ENCODE data around the gene FOXK2. TPM values are rescaled to one million over a fixed set of nuclear protein-coding genes. Genes with fewer than 3 reads are reported as not detected.

The FOXK2 gene
- total RNA-seq, 1 donor from 2014 or later, result 97.7 TPM

DNA sequence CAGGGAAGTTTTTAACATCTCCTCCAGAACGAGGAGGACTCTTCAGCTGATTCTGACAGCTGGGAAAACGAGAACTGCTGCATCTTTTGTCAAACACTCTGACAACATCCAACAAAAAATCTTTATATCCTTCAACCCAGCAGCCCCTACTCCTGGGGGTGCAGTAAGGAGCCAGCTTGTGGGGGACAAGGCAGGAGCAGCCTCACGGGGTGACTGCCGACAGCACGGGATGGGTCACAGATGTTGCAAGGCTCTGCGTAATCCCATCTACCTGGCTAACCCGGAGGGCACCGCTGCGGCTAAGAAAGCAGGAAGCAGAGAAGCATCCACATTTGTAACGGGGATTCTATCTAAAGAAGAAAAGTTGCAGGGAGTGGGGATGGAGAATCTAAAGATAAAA lies 100.1 kb downstream of the FOXK2 start:
- H3K27me3 Mint-ChIP-seq (ENCODE audit: insufficient read depth), result no peaks in the 10 kb centered on the region
- intact Hi-C loops (cut with micrococcal nuclease), result no loop called here
- no peaks in the 10 kb centered on the region for H3K4me1 Mint-ChIP-seq (ENCODE audit: low read depth)
- no peak overlapping the region for H3K27ac Mint-ChIP-seq
- H3K36me3 Mint-ChIP-seq (ENCODE audit: low read depth), result peaks cover 34% of the 10 kb centered on the region
- H3K9me3 Mint-ChIP-seq, result no peaks in the 10 kb centered on the region
- no peak overlapping the region for H3K4me3 Mint-ChIP-seq
- DNase-seq (ENCODE audit: low spot score), result no peak

- Mint-ChIP-seq H3K27me3 (ENCODE audit: insufficient read depth) (no peaks in the 10 kb centered on the region), H3K4me1 (ENCODE audit: low read depth) (no peaks in the 10 kb centered on the region)
- no peak for DNase-seq (ENCODE audit: low spot score)
Measured at GRCh38 chr17:82623707-82624106, 104.2 kb downstream of the FOXK2 start.

GRCh38 chr17:82627405-82627804 lies 107.9 kb downstream of the FOXK2 start:
- Mint-ChIP-seq H3K27me3 (ENCODE audit: insufficient read depth) (no peaks in the 10 kb centered on the region), H3K4me3 (no peak overlapping the region), H3K9me3 (no peaks in the 10 kb centered on the region), H3K4me1 (ENCODE audit: low read depth) (peaks cover 7% of the 10 kb centered on the region), H3K27ac (peak overlapping the region; percentile 60), H3K36me3 (ENCODE audit: low read depth) (peaks cover 34% of the 10 kb centered on the region)
- DNase-seq (ENCODE audit: low spot score), result no peak
- intact Hi-C loops (cut with micrococcal nuclease), result no loop called here

More at GRCh38 chr17:82623707-82624106, 104.2 kb downstream of the FOXK2 start:
- H3K27ac Mint-ChIP-seq, result no peak overlapping the region
- H3K4me3 Mint-ChIP-seq, result no peak overlapping the region
- intact Hi-C loops (cut with micrococcal nuclease), result no loop called here
- H3K9me3 Mint-ChIP-seq, result no peaks in the 10 kb centered on the region
- H3K36me3 Mint-ChIP-seq (ENCODE audit: low read depth), result peaks cover 35% of the 10 kb centered on the region

DNA sequence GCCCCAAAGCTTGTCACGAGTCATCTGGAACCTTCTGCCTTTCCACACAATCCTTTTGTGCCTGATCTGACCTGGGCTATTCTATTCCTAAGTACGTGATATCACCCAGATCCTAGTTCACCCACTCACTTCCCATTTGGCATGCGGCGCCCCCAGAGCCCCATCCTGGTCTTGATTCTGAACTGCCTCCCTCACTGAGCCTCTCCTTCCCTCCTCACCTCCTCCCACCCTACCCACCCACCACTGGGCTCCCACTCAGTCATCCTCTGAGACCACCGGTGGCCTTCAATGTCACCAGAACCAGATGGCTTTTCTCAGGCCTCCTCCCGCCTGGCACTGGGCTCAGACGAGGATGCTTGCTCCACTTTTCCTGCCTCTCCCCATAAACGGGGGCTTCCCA lies 110.2 kb downstream of the FOXK2 start:
- Mint-ChIP-seq H3K27ac (no peak overlapping the region), H3K36me3 (ENCODE audit: low read depth) (peaks cover 34% of the 10 kb centered on the region), H3K27me3 (ENCODE audit: insufficient read depth) (no peaks in the 10 kb centered on the region), H3K9me3 (no peaks in the 10 kb centered on the region), H3K4me1 (ENCODE audit: low read depth) (peaks cover 9% of the 10 kb centered on the region), H3K4me3 (no peak overlapping the region)
- DNase-seq (ENCODE audit: low spot score), result no peak
- intact Hi-C loops (cut with micrococcal nuclease), result no loop called here

GRCh38 chr17:82630212-82630611 lies 110.7 kb downstream of the FOXK2 start:
- Mint-ChIP-seq H3K4me3 (no peak overlapping the region), H3K27ac (peak overlapping the region; percentile 68), H3K9me3 (no peaks in the 10 kb centered on the region), H3K4me1 (ENCODE audit: low read depth) (peaks cover 11% of the 10 kb centered on the region), H3K36me3 (ENCODE audit: low read depth) (peaks cover 35% of the 10 kb centered on the region), H3K27me3 (ENCODE audit: insufficient read depth) (no peaks in the 10 kb centered on the region)
- DNase-seq (ENCODE audit: low spot score), result no peak
- intact Hi-C loops (cut with micrococcal nuclease), result no loop called here

DNA sequence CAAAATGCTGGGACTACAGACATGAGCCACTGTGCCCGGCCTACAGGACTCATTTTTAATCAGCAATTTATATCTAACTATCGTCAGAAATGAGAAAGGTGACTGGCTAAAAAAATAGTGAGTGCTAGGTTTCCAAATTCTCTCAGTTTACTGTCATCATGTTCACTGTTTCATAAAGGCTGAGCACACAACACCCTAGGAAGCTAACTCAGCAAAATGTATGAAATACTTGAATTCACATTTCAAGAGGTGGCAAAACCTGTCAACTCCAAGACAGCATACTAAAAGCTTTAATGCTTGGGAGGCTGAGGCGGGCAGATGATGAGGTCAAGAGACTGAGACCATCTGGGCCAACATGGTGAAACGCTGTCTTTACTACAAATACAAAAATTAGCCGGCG lies 112.0 kb downstream of the FOXK2 start:
- intact Hi-C loops (cut with micrococcal nuclease), result no loop called here
- Mint-ChIP-seq H3K36me3 (ENCODE audit: low read depth) (peaks cover 38% of the 10 kb centered on the region), H3K27ac (no peak overlapping the region), H3K9me3 (no peaks in the 10 kb centered on the region), H3K4me3 (no peak overlapping the region), H3K4me1 (ENCODE audit: low read depth) (peaks cover 14% of the 10 kb centered on the region), H3K27me3 (ENCODE audit: insufficient read depth) (no peaks in the 10 kb centered on the region)
- DNase-seq (ENCODE audit: low spot score), result no peak

- H3K4me1 Mint-ChIP-seq (ENCODE audit: low read depth), result peaks cover 23% of the 10 kb centered on the region
- H3K36me3 Mint-ChIP-seq (ENCODE audit: low read depth), result peaks cover 37% of the 10 kb centered on the region
- H3K4me3 Mint-ChIP-seq, result no peak overlapping the region
- intact Hi-C loops (cut with micrococcal nuclease), result no loop called here
- no peaks in the 10 kb centered on the region for H3K27me3 Mint-ChIP-seq (ENCODE audit: insufficient read depth)
- DNase-seq (ENCODE audit: low spot score), result no peak
- no peaks in the 10 kb centered on the region for H3K9me3 Mint-ChIP-seq
- H3K27ac Mint-ChIP-seq, result no peak overlapping the region
Measured at GRCh38 chr17:82632451-82632850, 112.9 kb downstream of the FOXK2 start.

DNA sequence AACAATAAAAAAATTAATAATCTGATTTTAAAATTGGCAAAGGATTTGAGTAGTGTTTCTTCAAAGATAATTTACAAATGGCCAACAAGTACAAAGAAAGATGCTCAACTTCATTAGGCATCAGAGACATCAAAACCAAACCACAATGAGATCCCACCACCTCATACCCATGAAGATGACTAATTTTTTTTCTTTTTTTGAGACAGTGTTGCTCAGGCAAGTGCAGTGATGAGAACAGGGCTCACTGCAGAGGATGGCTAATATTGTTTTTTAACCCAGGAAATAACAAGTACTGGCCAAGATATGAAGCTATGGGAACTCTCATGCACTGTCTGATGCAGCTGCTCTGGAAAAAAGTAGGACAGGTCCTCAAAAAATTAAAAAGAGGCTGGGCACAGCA lies 113.8 kb downstream of the FOXK2 start:
- intact Hi-C loops (cut with micrococcal nuclease), result no loop called here
- Mint-ChIP-seq H3K27ac (no peak overlapping the region), H3K27me3 (ENCODE audit: insufficient read depth) (no peaks in the 10 kb centered on the region), H3K4me1 (ENCODE audit: low read depth) (peaks cover 24% of the 10 kb centered on the region), H3K9me3 (no peaks in the 10 kb centered on the region), H3K36me3 (ENCODE audit: low read depth) (peaks cover 35% of the 10 kb centered on the region), H3K4me3 (no peak overlapping the region)
- no peak for DNase-seq (ENCODE audit: low spot score)

GRCh38 chr17:82636626-82637598 lies 117.4 kb downstream of the FOXK2 start:
- Mint-ChIP-seq H3K4me1 (ENCODE audit: low read depth) (peaks cover 26% of the 10 kb centered on the region), H3K4me3 (no peak overlapping the region), H3K27me3 (ENCODE audit: insufficient read depth) (no peaks in the 10 kb centered on the region), H3K27ac (peak overlapping the region; percentile 38), H3K36me3 (ENCODE audit: low read depth) (peaks cover 31% of the 10 kb centered on the region), H3K9me3 (no peaks in the 10 kb centered on the region)
- intact Hi-C loops (cut with micrococcal nuclease), result no loop called here
- DNase-seq (ENCODE audit: low spot score), result no peak

- Mint-ChIP-seq H3K4me3 (no peak overlapping the region), H3K9me3 (no peaks in the 10 kb centered on the region), H3K27ac (no peak overlapping the region), H3K27me3 (ENCODE audit: insufficient read depth) (no peaks in the 10 kb centered on the region), H3K36me3 (ENCODE audit: low read depth) (peaks cover 37% of the 10 kb centered on the region), H3K4me1 (ENCODE audit: low read depth) (peaks cover 26% of the 10 kb centered on the region)
- intact Hi-C loops (cut with micrococcal nuclease), result no loop called here
- DNase-seq (ENCODE audit: low spot score), result no peak
Measured at GRCh38 chr17:82638183-82638773, 118.7 kb downstream of the FOXK2 start.

GRCh38 chr17:82639628-82640027 lies 120.1 kb downstream of the FOXK2 start:
- H3K4me1 Mint-ChIP-seq (ENCODE audit: low read depth), result peaks cover 31% of the 10 kb centered on the region
- H3K9me3 Mint-ChIP-seq, result no peaks in the 10 kb centered on the region
- no peak overlapping the region for H3K27ac Mint-ChIP-seq
- no peak for DNase-seq (ENCODE audit: low spot score)
- no peaks in the 10 kb centered on the region for H3K27me3 Mint-ChIP-seq (ENCODE audit: insufficient read depth)
- peaks cover 37% of the 10 kb centered on the region for H3K36me3 Mint-ChIP-seq (ENCODE audit: low read depth)
- H3K4me3 Mint-ChIP-seq, result no peak overlapping the region
- intact Hi-C loops (cut with micrococcal nuclease), result no loop called here

- Mint-ChIP-seq H3K4me1 (ENCODE audit: low read depth) (peaks cover 28% of the 10 kb centered on the region), H3K27ac (no peak overlapping the region), H3K27me3 (ENCODE audit: insufficient read depth) (no peaks in the 10 kb centered on the region), H3K9me3 (no peaks in the 10 kb centered on the region), H3K36me3 (ENCODE audit: low read depth) (peaks cover 36% of the 10 kb centered on the region), H3K4me3 (no peak overlapping the region)
- DNase-seq (ENCODE audit: low spot score), result no peak
- intact Hi-C loops (cut with micrococcal nuclease), result no loop called here
Measured at GRCh38 chr17:82640036-82640435, 120.5 kb downstream of the FOXK2 start.

- no peak overlapping the region for H3K4me3 Mint-ChIP-seq
- H3K36me3 Mint-ChIP-seq (ENCODE audit: low read depth), result peaks cover 31% of the 10 kb centered on the region
- no peak overlapping the region for H3K27ac Mint-ChIP-seq
- DNase-seq (ENCODE audit: low spot score), result no peak
- no peaks in the 10 kb centered on the region for H3K27me3 Mint-ChIP-seq (ENCODE audit: insufficient read depth)
- intact Hi-C loops (cut with micrococcal nuclease), result no loop called here
- peaks cover 39% of the 10 kb centered on the region for H3K4me1 Mint-ChIP-seq (ENCODE audit: low read depth)
- no peaks in the 10 kb centered on the region for H3K9me3 Mint-ChIP-seq
Measured at GRCh38 chr17:82642022-82642421, 122.5 kb downstream of the FOXK2 start.

Data from activated T-helper 1 cell treated with anti-CD3 and anti-CD28 coated beads, Interleukin-12 subunit alpha, Interleukin-12 subunit beta, Interleukin-2, Interleukin-4 antibody, amounts not matched to agents 30 ng/mL and 10 ng/mL and 1 ng/mL, durations not matched to agents 14 hours and 24 hours and 36 hours (primary cell).